Measurements from ENCODE around the gene IGLON5.

Gene IGLON5

DNA sequence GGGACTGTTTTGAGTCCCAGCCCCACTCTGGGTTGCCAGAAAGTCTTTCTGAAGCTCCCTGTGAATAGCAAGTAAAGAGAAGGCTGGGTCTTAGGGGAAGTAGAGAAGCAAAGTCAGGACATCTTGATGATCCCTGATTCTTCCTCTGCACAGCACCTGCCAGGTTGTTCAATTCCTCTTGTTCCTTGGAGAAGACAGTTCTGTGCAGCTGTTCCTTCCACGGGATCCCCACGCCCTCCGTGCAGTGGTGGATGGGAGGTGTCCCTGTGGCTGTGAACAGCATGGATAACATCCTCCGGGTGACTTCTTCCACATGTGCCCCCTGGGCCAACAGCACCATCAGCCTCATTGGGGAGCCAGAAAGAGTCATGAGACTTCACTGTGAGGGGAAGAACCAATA lies 29.1 kb upstream of the IGLON5 start:
- DNase-seq (ENCODE audit: low read depth), result no peak
- no peak overlapping the region for H3K4me3 ChIP-seq (ENCODE audit: low read length)
- TF ChIP-seq, protein P1, sequence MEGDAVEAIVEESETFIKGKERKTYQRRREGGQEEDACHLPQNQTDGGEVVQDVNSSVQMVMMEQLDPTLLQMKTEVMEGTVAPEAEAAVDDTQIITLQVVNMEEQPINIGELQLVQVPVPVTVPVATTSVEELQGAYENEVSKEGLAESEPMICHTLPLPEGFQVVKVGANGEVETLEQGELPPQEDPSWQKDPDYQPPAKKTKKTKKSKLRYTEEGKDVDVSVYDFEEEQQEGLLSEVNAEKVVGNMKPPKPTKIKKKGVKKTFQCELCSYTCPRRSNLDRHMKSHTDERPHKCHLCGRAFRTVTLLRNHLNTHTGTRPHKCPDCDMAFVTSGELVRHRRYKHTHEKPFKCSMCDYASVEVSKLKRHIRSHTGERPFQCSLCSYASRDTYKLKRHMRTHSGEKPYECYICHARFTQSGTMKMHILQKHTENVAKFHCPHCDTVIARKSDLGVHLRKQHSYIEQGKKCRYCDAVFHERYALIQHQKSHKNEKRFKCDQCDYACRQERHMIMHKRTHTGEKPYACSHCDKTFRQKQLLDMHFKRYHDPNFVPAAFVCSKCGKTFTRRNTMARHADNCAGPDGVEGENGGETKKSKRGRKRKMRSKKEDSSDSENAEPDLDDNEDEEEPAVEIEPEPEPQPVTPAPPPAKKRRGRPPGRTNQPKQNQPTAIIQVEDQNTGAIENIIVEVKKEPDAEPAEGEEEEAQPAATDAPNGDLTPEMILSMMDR (IDR thresholded peaks at IDR 0.05; ENCODE audit: insufficient read depth, low read depth, low read length, missing control alignments), result no peak

DNA sequence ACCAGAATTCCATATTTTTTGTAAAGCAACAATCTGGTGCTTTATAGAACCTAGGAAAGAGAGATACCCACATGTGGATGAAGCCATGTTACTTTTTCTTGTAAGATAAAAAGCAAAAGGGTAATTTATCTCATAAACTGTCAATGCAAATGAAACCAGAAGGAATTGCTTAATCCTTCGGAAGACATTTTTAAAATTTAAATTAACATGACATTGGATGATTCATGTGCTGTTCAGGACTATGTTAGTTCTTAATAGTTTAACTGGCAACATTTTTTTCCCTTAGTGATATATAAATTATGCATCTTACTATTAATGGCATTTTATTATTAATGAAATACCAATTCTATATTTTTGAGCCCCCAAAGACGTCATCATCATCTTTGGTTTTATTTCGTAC lies 25.8 kb upstream of the IGLON5 start:
- DNase-seq (ENCODE audit: low read depth), result no peak
- H3K4me3 ChIP-seq (ENCODE audit: low read length), result no peak overlapping the region
- TF ChIP-seq, protein P1 (IDR thresholded peaks at IDR 0.05; ENCODE audit: insufficient read depth, low read depth, low read length, missing control alignments), result no peak

DNA sequence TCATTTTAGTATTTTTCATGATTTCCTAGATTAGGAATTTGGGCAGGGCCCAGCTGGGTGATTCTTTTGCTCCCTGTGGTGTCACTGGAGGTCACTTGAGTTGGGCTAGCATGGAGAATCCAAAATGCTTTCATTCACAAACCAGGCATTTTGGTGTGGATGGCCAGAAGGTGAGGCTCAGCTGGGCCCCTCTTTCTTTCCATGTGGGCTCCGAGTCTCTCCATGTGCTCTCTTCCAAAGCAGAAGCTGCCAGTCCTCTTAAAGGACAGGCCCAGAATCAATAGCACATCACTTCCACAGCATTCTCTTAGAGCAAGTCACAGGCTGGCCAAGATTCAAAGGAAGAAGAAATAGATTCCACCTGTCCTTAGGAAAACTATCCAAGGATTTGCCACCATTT lies 21.8 kb upstream of the IGLON5 start:
- TF ChIP-seq, protein P1 (IDR thresholded peaks at IDR 0.05; ENCODE audit: insufficient read depth, low read depth, low read length, missing control alignments), result no peak
- no peak for DNase-seq (ENCODE audit: low read depth)
- no peak overlapping the region for H3K4me3 ChIP-seq (ENCODE audit: low read length)

- no peak overlapping the region for H3K4me3 ChIP-seq (ENCODE audit: low read length)
These were observed 18.5 kb upstream of the IGLON5 start for GRCh38 chr19:51292971-51293370.

DNA sequence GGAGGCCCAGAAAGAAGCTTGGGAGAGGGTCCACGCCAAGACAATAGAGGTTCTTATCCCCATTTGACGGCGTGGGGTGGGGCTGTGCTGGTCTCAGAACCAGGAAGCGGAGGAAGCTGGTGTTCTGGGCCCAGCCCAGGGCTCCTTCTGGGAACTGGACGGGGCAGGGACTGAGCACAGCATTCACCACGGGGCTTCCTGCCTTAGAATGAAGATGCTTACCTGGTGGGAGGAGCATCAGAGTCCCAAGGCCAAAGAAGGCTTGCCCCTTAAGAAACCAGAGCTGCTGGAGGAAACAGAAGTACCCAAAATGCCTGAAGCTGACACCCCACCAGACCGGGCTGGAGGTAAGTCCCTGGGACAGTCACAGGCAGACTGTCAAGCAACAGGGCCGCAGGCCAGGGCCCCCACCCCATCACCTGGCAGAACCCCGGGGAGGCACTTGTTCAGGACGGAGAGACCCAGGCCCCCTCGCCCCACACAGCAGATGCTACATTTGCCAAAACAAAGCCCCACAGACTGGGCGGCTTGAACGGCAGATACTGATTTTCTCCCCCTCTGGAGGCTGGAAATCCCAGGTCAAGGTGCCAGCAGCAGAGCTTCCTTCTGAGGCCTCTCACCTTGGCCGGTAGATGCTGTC lies 17.8 kb upstream of the IGLON5 start:
- TF ChIP-seq, protein P1 (IDR thresholded peaks at IDR 0.05; ENCODE audit: insufficient read depth, low read depth, low read length, missing control alignments), result no peak
- no peak for DNase-seq (ENCODE audit: low read depth)
- H3K4me3 ChIP-seq (ENCODE audit: low read length), result no peak overlapping the region

More at GRCh38 chr19:51292971-51293370, 18.5 kb upstream of the IGLON5 start:
- DNase-seq (ENCODE audit: low read depth), result no peak
- TF ChIP-seq, protein P1 (IDR thresholded peaks at IDR 0.05; ENCODE audit: insufficient read depth, low read depth, low read length, missing control alignments), result no peak

- no peak for DNase-seq (ENCODE audit: low read depth)
- no peak overlapping the region for H3K4me3 ChIP-seq (ENCODE audit: low read length)
- TF ChIP-seq, protein P1 (IDR thresholded peaks at IDR 0.05; ENCODE audit: insufficient read depth, low read depth, low read length, missing control alignments), result no peak
These were observed 17.1 kb upstream of the IGLON5 start for GRCh38 chr19:51294211-51294976.
